HG03432 (cell line): ENCODE results near the gene CD14.
"Not testable (repeated sequence)": the region's sequence is repeated elsewhere in the genome, so short reads cannot be mapped to it uniquely, and the experiment has no call there.

Experiments
- ATAC-seq: cut with Tn5 transposase; IDR thresholded peaks from one replicate; pipeline ENCODE4 v1.9.1; 2021; ENCODE audit warnings: mild to moderate bottlenecking, moderate library complexity; ENCODE audit not compliant: unreplicated experiment

Gene CD14

DNA sequence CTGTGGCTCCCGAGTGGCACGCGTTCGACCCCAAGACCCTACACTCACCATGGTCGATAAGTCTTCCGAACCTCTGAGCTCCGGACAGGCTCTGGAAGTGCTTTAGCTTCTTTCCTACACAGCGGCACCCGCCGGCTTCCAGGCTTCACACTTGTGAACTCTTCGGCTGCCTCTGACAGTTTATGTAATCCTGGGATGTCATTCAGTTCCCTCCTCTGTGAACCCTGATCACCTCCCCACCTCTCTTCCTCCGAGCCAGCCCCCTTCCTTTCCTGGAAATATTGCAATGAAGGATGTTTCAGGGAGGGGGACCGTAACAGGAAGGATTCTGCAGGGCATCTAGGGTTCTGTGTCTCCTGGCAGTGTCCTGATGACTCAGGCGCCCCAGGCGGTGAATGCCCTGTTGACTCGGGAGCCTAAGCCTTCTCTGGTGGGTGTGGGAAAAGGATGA is at the start of gene CD14:
Gene CD14 (minus strand): TSS at position 155 of the 451 bp plus-strand sequence. CDS start 104 bp downstream, at position 51.
- peak; percentile 13 for ATAC-seq

DNA sequence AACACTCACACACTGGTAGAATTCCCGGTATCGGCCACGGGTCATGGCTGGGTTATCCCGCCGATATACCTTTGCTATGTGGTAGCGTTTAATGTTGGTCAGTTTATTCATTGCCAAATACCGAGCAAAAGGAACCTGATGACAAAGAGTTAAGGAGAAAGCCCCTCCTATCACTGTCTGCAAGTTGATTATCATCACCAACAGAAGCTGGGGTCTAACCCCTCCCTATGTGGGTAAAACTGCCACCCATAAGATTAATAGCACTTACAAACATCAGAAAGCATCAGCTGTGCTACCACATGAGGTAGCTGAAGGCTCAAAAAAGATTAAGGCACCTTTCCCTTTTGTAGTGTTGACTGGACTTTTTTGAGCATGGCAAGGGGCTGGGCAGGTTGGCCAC is 46.0 kb upstream of the CD14 start:
- no peak for ATAC-seq

DNA sequence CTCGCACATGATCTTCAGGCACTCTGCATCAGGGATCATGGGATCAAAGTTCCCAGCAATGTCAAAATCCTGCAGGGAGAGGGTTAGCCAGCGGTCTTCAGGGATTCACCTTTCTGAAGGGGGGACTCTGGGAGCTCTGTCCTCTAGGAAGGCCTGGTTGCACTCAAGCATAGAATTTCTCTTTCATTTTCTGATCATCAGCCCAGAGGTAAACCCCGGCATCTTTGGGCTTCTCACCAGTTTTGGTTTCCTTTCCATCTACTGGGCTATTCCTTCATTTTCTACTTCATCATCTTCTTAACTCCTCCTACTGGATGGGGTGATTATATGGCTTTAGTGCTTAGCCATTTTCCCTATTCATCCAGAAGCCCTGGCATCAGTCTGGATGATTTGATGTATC is 45.0 kb upstream of the CD14 start:
- peak; percentile 75 for ATAC-seq

DNA sequence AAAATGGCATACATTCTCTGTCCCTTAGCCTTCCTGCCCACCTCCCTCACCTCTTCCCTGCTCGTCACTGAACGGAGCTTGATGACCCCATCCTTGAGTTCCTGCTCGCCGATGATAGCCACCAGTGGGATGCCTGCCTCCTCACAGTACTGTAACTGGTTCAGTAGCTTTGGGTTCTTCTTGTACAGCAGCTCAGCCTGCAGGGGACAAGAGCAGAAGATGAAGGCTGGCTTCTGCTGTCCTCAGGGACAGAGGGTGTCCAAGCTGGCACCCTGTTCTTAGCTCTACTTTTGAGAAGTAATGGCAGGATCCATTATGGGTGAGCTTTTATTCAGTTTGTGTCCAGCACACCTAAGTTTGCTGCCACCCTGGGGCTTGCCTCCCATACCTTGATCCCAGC is 41.7 kb upstream of the CD14 start:
- ATAC-seq = no peak

DNA sequence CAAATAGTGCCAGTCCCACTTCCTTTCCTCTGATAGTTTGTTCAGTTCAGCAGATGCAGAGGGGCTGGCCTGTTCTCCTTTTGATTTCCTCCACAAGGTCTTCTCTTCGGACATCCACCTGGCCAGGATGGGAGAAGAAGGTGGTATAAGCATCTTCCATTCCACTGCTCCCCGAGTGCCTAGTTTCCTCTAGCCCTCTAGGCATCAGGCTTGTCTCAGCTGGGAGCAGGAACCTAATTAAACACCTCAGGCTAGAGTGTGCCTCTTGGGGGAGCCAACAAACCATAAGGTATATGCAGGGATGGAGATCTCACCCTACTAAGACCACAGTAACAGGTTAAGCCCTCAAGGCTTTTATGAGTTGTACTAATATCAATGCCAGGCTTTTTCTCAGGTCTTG is 41.2 kb upstream of the CD14 start:
- ATAC-seq = no peak

DNA sequence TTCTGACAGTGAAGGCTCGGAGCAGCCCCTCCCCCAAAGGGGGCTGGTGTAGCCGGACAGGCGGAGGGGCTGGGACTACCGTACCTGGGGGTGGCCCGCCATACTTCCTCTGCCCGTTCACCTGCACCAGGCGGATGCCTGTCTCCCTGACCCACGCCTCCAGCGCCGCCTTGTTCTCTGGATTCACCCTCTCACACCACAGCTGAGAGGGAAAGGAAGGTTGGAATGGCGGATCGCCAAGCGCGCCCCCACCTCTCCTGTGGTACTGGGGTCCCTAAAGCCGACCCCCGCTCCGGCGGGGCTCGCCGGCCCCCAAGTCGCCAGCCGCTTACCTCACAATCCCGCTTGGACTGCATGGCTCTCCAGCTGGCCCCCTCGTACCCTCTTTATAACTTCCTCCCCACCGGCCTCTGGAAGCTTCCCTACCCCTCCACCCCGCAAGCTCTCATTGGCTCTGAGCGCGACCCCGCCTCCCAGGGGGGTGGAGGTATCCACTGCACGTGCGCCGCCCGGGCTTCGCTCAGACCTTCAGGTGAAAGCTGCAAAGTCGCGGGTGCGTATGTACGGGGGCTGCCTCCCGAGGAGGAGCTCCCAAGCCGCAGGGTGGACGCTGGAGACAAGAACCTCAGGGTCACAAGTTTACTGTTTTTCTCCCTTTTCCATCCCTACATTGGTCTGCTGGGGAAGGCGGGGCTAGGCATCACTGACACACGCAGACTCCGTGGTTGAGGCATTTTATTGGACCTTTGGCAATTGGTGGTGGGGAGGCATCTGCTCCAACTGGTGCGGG is 40.4 kb upstream of the CD14 start, which contains the start of gene DND1:
Gene DND1 (minus strand): TSS at position 390 of the 790 bp plus-strand sequence. CDS start 34 bp downstream, at position 356.
- ATAC-seq = no peak

DNA sequence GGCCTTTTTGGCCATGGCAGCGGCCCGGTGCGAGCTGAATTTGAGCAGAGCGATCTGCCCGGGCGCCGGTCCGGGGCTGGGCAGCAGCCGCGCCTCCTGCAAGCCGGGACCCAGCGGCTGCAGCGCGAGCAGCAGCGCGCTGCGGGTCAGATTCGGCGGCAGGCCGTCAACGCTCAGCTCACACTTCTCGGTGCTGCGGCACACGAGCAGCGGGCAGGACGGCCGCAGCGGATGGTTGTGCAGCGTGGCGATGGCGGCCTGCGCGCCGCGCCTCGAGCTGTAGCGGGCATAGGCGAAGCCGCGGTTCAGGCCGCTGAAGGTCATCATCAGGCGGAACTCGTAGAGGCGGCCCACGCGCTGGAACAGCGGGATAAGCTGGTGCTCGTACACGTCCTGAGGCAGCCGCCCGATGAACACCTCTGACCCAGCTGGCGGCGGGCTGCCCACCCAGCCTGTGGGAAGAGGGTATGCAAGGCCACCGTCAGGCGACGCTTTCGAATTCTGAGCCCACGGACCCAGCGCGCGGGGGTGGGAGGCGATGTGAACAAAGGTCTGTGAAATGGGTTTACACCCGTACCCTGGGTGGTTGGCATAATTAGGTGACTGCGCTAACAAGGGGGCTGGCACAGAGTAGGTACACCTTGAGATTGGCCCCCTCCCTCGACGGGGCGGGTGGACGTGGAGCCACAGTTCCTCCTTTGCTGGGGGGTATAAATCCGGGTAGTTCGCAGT is 39.6 kb upstream of the CD14 start:
- ATAC-seq = no peak

DNA sequence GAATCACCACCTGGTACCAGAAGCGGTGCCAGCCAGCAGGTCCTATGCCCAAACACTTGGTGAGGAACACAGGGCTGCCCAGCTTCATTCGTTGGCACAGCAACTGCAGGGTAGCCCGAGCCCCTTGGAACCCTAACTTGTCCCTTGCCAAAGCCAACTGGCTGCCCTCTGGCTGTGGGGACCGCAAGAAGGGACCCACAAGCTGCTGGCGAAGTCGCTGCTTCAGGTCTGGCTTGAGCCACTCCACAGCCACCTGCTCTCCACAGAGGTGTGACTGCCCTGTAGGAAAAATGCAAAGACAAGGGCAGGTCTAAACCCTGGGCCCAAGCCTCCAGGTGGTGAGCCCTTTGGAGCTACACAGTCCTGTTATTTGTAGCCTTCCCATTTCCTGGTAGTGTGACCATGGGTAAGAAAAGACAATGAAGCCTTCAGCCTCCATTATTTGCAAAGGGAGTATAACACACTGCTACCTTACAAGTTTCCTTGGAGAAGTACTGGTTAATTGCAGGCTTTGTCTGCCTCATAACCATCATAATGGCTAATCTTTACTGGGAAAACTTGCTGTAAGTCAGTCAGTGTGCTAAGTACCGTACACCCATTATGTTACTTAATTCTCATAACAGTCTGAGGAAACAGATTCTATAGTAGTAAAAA is 38.6 kb upstream of the CD14 start:
- no peak for ATAC-seq

DNA sequence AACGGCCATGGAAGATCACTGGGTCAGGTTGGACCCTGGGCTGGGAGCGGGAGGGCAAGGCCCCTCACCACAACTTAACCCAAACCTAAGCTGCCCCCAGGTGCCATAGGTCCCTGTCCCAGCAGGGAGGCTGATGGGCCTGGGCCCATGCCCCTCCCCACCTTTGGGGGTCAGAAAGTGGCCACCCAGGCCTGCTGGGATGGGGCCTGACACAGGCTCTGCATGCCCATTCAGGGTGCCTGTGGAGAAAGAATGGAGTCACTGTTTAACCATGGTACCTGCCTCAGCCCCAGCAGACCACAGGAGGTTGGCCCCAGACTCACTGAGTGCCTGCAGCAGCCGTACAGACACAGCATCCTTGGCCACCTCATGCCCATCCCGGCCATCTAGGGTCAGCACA is 38.1 kb upstream of the CD14 start:
- not testable (repeated sequence) for ATAC-seq

DNA sequence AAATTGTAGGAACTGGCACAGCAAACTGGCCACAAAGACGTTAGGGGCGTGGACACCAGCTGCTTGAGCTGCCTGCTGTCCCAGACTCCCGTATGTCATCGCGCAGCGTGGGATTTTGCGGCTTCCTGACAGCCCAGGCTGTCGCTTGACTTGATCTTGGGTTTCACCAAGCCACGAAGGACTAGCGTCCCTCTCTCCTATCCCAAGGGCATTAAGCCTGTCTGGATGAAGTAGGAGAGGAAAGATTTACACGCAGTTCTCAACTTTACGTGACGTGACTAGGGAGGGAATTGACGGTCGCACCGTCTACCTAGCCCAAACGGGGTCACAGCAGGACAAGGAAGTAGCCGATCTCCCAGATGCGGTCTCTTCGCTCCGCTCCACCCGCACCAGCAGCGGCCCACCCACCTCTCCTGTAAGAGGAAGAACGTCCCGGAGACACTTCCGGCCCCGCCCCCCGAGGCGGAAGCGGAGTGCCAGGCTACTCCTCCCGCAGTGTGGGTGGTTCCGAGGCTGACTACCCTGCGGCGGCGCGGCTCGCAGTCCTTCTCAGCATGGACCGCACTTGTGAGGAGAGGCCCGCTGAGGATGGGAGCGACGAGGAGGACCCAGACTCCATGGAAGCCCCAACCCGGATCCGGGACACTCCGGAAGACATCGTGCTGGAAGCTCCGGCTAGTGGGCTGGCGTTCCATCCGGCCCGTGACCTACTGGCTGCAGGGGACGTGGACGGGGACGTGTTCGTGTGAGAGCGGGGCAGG is 31.6 kb upstream of the CD14 start, which contains the start of gene WDR55:
Gene WDR55 (plus strand): TSS at position 546 of the 761 bp plus-strand sequence. CDS start 9 bp downstream, at position 555.
- peak; percentile 98 for ATAC-seq

DNA sequence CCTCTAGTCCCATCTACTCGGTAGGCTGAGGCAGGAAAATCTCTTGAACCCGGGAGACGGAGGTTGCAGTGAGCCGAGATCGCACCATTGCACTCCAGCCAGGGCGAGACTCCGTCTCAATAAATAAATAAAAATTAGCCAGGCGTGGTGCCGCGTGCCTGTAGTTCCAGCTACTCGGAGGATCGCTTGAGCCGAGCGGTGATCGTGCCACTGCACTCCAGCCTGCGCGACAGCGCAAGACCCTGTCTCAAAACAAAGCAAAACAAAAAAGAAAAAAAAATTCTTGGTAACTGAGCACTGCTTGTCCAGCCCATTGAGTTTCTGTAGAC is 31.0 kb upstream of the CD14 start:
- no peak for ATAC-seq

DNA sequence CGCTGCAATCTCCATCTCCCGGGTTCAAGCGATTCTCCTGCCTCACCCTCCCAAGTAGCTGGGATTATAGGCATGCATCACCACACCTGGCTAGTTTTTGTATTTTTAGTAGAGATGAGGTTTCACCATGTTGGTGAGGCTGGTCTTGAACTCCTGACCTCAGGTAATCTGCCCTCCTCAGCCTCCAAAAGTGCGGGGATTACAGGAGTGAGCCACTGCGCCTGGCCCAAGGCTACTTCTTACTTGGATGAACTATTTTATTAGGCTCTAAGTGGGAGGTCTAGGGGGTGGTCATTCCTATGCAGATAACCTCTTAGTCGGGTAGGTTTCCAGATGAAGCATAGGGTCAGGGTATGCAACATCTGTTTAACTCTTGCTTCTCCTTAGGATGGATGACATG is 27.4 kb upstream of the CD14 start:
- not testable (repeated sequence) for ATAC-seq

DNA sequence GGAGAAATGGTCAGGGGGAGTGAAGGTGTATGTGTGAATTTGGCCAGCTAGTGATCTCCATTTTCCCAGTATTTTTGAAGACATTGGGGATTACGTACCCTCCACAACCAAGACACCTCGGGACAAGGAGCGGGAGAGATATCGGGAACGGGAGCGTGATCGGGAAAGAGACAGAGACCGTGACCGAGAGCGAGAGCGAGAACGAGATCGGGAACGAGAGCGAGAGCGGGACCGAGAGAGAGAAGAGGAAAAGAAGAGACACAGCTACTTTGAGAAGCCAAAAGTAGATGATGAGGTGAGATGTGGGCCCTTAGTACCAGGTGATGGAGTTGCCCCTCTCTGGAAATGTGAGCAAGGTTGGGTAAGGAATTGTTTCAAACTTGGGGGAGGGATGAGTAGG is 25.9 kb upstream of the CD14 start:
- ATAC-seq = no peak

DNA sequence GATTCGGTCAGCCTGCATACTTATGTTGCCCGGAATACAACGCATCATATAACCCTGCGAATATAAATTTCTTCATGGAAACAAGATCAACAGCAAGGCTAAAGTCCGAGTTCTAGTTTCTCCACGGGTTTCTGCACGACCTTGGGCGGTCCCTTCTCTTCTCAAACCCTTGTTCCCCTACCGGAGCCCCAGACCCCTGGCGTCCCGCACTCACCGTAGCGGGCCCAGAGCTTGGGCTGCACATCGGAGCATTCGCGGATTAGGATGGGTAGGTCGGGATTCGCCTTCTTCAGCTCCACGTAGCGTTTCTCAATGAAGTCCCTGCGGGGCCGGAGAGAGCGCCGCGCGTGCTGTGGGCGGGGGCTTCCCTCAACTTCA is 14.1 kb upstream of the CD14 start:
- ATAC-seq = no peak

DNA sequence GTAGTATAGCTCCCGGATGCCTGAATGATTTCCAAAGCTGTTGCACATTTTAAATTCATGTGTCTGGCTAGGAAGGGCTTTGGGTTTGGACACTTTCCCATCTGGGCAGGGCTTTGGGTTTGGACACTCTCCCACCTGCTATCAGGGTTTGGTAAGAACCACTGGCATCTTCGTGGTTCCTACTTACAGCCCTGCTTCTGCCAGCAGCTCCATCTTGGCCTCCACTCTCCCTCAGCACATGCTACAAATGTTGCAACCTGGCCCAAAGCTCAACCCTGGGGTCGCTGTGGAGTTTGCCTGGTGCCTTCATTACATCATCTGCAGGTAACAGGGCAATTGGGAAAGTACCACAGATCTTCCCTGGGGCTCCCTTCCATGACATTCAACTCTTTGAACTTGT is 9.7 kb upstream of the CD14 start:
- ATAC-seq = no peak

DNA sequence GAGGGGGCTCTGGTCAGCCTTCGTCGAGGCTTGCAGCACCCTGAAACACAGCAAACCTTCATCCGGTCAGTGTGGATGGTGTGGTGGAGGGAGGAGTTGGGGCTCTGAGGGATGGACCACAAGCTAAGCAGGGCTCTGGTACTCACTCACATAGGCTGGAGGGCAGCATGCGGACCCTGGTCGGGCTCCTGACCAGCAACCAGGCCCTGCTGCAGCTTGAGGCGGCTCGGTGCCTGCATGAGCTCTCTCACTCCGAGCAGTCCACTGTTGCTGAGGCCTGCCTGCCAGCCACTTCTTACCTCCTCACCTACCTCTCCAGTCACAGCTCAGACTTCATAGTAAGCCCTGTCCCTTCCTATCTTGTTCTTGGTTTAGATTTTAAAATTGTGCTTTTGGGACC is 8.7 kb upstream of the CD14 start:
- ATAC-seq = no peak

DNA sequence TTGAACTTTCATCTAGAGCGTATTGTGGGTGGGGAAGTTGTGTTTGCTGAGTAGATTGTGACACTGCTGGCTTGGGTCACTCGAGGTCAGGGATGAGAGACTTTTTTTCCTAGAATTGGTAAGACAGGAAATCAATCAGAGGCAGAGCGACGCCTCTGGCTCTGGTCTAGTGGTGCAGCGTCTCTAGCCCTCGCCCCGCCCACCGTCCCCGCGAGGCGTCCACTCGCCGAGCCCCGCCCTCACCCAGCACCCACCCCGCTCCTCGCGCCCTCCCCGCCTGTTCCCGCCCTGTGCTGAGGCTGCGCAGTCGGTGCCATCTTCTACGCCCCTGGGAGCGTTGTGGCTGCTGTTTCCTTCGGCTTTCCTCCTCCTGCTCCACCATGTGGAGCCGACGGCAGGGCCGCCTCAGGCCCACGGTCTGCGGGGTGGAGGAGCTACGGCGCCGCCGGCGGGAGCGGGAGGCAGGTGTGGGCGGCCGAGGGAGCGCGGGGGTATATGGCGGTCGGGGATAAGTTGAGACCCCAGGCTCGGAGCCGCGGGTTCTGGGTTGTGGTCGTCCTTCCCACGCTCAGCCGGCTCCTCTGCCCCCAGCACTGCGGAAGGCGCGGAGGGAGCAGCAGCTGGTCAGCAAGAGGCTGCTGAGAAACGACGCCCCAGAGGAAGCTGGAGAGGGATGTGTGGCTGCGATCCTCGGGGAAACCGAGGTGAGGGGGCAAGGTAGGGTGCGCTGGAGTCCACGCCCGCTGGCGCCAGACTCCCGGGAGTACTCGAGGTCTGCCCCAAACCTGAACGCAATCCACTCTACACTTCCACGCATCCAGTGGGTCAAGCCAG is 6.4 kb upstream of the CD14 start, which contains the start of gene TMCO6:
Gene TMCO6 (plus strand): TSS at position 304 of the 834 bp plus-strand sequence. CDS start 77 bp downstream, at position 381.
- ATAC-seq = peak; percentile 96

DNA sequence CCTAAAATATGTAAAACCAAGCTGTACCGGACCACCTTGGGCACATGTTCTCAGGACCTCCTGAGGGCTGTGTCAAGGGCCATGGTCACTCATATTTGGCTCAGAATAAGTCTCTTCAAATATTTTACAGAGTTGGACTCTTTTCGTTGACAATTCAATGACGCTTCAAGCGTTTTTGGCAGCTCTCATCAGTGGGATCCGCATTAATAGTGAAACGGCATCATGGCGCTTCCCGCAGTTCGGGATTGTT is 5.8 kb upstream of the CD14 start:
- ATAC-seq = not testable (repeated sequence)

DNA sequence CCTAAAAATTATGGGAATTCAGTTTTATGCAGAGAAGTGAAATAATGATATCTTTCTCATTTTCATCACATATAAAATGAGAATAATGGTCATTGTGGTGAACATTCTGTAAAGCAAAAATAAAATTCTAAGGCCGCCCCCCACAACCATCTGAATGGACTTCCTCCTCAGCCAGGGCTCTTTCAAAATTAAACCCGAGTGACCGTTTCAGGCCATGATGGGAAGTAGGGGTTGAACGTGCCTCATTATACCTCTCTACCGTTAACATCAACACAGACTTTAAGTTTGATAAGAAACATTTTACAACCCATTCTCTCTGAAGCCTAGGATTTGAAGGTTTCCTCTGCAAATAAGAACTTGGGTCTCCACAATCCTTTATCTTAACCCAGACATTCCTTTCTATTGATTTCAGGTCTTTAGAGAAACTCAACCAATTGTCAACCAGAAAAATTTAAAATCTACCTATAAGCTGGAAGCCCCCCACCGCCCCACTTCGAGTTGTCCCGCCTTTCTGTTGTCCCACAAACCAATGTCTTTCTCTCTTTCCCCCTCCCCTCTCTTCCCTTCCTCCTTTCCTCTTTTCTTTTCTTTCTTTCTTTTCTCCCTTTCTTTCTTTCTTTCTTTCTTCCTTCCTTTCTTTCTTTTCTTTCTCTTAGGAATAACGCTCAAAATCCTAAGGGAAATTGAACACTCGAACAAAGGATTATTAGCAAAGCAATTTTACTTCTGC is 4.6 kb upstream of the CD14 start:
- ATAC-seq = no peak
